ENCODE measurements around the gene TSEN34.
A peak's percentile ranks its signal among the peaks of the same experiment; 100 is the strongest.
"Not testable (repeated sequence)": the region's sequence is repeated elsewhere in the genome, so short reads cannot be mapped to it uniquely, and the experiment has no call there.

The TSEN34 gene

GRCh38 chr19:54188215-54188871 lies 2.8 kb upstream of the TSEN34 start:
- peak; percentile 90 for DNase-seq (ENCODE audit: low read depth)

GRCh38 chr19:54189145-54189734 lies 1.9 kb upstream of the TSEN34 start, which contains the start of gene MBOAT7:
Gene MBOAT7, minus strand, starts transcription at chr19:54189580. Its CDS starts 1,072 bp downstream, at chr19:54188508.
- no peak for DNase-seq (ENCODE audit: low read depth)

- peak; percentile 100 for DNase-seq (ENCODE audit: low read depth)
These were observed 1.2 kb upstream of the TSEN34 start for GRCh38 chr19:54189735-54190502.

GRCh38 chr19:54190503-54191010 lies 551 bp upstream of the TSEN34 start:
- DNase-seq (ENCODE audit: low read depth) = peak; percentile 100

- DNase-seq (ENCODE audit: low read depth) = no peak
These were observed 824 bp downstream of the TSEN34 start for GRCh38 chr19:54191811-54192453.

GRCh38 chr19:54193011-54193410 lies 1.9 kb downstream of the TSEN34 start:
- DNase-seq (ENCODE audit: low read depth) = no peak

- not testable (repeated sequence) for DNase-seq (ENCODE audit: low read depth)
These were observed 3.4 kb downstream of the TSEN34 start for GRCh38 chr19:54194463-54194862.

GRCh38 chr19:54196536-54196935 lies 5.4 kb downstream of the TSEN34 start:
- no peak for DNase-seq (ENCODE audit: low read depth)

GRCh38 chr19:54197121-54197520 lies 6.0 kb downstream of the TSEN34 start:
- no peak for DNase-seq (ENCODE audit: low read depth)

GRCh38 chr19:54199401-54199800 lies 8.3 kb downstream of the TSEN34 start:
- no peak for DNase-seq (ENCODE audit: low read depth)

- DNase-seq (ENCODE audit: low read depth) = no peak
These were observed 10.1 kb downstream of the TSEN34 start for GRCh38 chr19:54201172-54201701.

- DNase-seq (ENCODE audit: low read depth) = no peak
These were observed 10.9 kb downstream of the TSEN34 start for GRCh38 chr19:54201980-54202379.

GRCh38 chr19:54203151-54203611 lies 12.1 kb downstream of the TSEN34 start:
- DNase-seq (ENCODE audit: low read depth) = no peak

GRCh38 chr19:54204767-54205468 lies 13.8 kb downstream of the TSEN34 start:
- no peak for DNase-seq (ENCODE audit: low read depth)

- DNase-seq (ENCODE audit: low read depth) = no peak
These were observed 15.1 kb downstream of the TSEN34 start for GRCh38 chr19:54206030-54206830.

- no peak for DNase-seq (ENCODE audit: low read depth)
These were observed 15.7 kb downstream of the TSEN34 start for GRCh38 chr19:54206831-54207177.

GRCh38 chr19:54207193-54207592 lies 16.1 kb downstream of the TSEN34 start:
- DNase-seq (ENCODE audit: low read depth) = not testable (repeated sequence)

- no peak for DNase-seq (ENCODE audit: low read depth)
These were observed 16.5 kb downstream of the TSEN34 start for GRCh38 chr19:54207676-54207982.

- peak; percentile 58 for DNase-seq (ENCODE audit: low read depth)
These were observed 17.1 kb downstream of the TSEN34 start for GRCh38 chr19:54207983-54208783.

- DNase-seq (ENCODE audit: low read depth) = no peak
These were observed 17.6 kb downstream of the TSEN34 start for GRCh38 chr19:54208784-54209057.

Measured in EH (cell line).